ENCODE data around the gene CRYZ. TPM values are rescaled to one million over a fixed set of nuclear protein-coding genes. Genes with fewer than 3 reads are reported as not detected.
"Not testable (repeated sequence)": the region's sequence is repeated elsewhere in the genome, so short reads cannot be mapped to it uniquely, and the experiment has no call there.

Gene CRYZ
- total and polyA plus RNA-seq, 2 of the 4 experiments (the other 2 are of a cell fraction): 40.6 to 43.4 TPM

DNA sequence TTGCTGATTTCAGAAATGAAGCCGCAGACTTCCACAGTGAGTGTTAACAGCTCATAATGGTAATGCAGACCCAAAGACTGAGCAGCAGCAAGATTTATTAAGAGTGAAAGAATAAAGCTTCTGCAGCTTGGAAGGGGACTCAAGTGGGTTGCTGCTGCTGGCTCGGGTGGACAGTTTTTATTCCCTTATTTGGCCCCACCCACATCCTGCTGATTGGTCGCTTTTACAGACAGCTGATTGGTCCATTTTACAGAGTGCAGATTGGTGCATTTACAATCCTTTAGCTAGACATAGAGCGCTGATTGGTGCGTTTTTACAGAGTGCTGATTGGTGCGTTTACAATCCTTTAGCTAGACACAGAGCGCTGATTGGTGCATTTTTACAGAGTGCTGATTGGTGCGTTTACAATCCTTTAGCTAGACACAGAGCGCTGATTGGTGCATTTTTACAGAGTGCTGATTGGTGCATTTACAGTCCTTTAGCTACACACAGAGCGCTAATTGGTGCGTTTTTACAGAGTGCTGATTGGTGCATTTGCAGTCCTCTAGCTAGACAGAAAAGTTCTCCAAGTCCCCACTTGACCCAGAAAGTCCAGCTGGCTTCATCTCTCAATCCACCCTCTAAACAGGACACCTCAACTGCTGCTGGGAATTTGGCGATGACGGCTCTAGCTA, 7.6 kb upstream of the CRYZ start:
- dilution Hi-C loops (cut with HindIII; ENCODE audit: low sequenced_read_pairs, unreplicated experiment): not testable (repeated sequence)

More for the DNA sequence above, 7.6 kb upstream of the CRYZ start:
- H2AFZ ChIP-seq (replicated peaks; ENCODE audit: low read length, poor library complexity); H2BK120ac ChIP-seq (ENCODE audit: low read depth, low read length); H4K20me1 ChIP-seq (ENCODE audit: insufficient read depth, low read length); H4K5ac ChIP-seq (ENCODE audit: low read depth, low read length); ATAC-seq (ENCODE audit: low read depth); H3K27me3 ChIP-seq (ENCODE audit: control insufficient read depth, insufficient read depth, low read length); CTCF ChIA-PET; H2BK15ac ChIP-seq (ENCODE audit: low read depth, low read length); H3K4me1 ChIP-seq (ENCODE audit: control insufficient read depth, insufficient read depth, low read length); H3K56ac ChIP-seq (ENCODE audit: extremely low read depth, insufficient read depth, low read length); H3K23ac ChIP-seq (ENCODE audit: low read depth, low read length); DNase-seq; H3K4me2 ChIP-seq (ENCODE audit: low read depth, low read length); H4K8ac ChIP-seq (ENCODE audit: low read depth in 2 of 2, low read length in 2 of 2); H3K27ac ChIP-seq (ENCODE audit: insufficient read depth, low read length); H4K91ac ChIP-seq (ENCODE audit: insufficient read depth, low read depth, low read length); H2AK5ac ChIP-seq (ENCODE audit: low read depth, low read length); H3K4ac ChIP-seq (ENCODE audit: low read depth, low read length); POLR2A ChIA-PET (ENCODE audit: unreplicated experiment); H3K4me3 ChIP-seq (ENCODE audit: insufficient read depth, low read depth, low read length); H2AK9ac ChIP-seq (replicated peaks; ENCODE audit: low read depth, low read length, poor library complexity); H2BK5ac ChIP-seq (ENCODE audit: low read depth, low read length, poor library complexity, severe bottlenecking); H2BK20ac ChIP-seq (ENCODE audit: low read depth, low read length); H3K14ac ChIP-seq (replicated peaks; ENCODE audit: low read depth, low read length); H3K9me3 ChIP-seq (ENCODE audit: control insufficient read depth, insufficient read depth, low read length); H3K9ac ChIP-seq (ENCODE audit: low read depth, low read length); intact Hi-C loops (cut with micrococcal nuclease); H3K9me1 ChIP-seq (ENCODE audit: insufficient read depth, low read length); BruUV-seq (replicated peaks); H3K18ac ChIP-seq (ENCODE audit: low read depth, low read length): not testable (repeated sequence)
- Histone ChIP-seq H3K79me1 (ENCODE audit: low read depth in 1 of 2, low read length in 2 of 2) (peaks cover 7 to 12% of the 10 kb centered on the region in 2 experiments; a peak in 3 of 4 replicates), H3K36me3 (ENCODE audit: control insufficient read depth, insufficient read depth, low read length) (peaks cover 44% of the 10 kb centered on the region)
- no CpG with 5 or more reads among the region's 13 CpGs for WGBS, 2 experiments (ENCODE audit: extremely low coverage in 2 of 2, insufficient read length in 1 of 2)
- in situ Hi-C loops (cut with MboI; ENCODE audit: low sequenced_read_pairs): loop anchor here (25.0 kb wide), 1 partner anchor 553 kb away; the partner anchor contains the start of genes FPGT and LRRIQ3

Data from IMR-90 (cell line).